Measurements from ENCODE around the gene ANO6.
"Not testable (repeated sequence)": the region's sequence is repeated elsewhere in the genome, so short reads cannot be mapped to it uniquely, and the experiment has no call there.

ANO6 gene

DNA sequence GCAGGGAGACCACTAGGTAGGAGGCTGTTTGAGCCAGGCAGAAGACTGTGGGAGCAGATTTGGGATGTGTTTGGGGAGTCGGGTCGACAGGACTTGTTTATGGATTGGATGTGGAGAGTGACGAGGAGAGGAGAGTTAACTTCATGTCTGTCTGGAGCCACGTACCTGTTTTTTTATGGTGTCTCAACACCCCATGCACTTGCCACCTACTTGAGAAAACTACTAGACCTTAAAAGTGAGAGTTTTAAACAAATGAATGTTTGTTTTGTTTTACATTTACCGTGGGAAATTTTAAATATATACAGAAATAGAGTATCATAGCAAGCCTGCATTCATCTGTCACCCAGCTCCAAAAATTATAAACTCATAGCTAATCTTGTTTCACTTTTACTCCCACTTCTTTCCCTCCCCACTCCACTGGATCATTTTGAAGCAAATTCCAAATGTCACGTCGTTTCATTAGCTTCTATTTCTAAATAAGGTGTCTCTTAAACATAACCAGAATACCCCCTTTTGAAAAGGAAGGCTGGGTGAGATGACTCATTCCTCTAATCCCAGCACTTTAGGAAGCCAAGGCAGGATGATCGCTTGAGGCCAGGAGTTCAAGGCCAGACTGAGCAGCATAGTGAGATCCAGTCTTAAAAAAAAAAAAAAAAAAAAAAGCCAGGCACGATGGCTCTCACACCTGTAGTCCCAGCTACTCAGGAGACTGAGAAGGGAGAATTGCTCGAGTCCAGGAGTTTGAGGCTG is 136.2 kb downstream of the ANO6 start:
- no peak for DNase-seq

DNA sequence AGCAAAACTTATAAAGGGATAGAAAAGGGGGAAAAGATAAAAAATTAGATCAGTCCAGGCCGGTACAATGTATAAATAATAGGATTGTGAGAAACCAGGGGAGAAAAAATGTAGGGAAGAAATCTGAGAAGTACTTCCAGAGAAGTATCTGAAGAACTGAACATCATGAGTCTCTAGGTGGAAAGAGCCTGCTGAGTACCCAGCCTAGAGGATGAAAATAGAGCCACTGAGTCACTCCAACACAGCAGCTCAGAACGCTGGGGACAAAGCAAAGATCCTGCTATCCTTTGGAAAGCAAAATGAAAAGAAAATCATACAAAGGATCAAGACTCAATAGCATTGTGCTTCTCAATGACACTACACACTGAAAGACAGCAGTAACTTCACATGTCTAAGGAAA is 138.0 kb downstream of the ANO6 start:
- DNase-seq: no peak

DNA sequence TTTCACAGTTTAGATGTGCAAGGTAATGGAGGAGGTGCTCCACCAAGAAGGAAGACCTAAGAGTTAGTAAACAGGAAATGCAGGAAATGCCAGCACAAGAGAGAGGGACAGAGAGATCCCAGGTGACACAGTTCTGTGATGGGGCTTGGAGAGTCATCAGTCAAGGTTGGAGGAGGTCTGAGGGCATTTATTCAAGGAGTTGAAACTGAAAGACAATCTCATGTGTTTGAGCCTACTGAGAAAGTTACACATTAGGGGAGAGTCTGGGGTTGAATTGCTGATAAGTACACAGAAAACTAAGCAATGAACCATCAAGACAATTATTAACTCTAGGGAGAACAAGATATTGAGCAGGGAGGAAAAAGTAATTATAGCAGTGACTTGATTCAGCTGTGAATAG is 138.5 kb downstream of the ANO6 start:
- DNase-seq: no peak

DNA sequence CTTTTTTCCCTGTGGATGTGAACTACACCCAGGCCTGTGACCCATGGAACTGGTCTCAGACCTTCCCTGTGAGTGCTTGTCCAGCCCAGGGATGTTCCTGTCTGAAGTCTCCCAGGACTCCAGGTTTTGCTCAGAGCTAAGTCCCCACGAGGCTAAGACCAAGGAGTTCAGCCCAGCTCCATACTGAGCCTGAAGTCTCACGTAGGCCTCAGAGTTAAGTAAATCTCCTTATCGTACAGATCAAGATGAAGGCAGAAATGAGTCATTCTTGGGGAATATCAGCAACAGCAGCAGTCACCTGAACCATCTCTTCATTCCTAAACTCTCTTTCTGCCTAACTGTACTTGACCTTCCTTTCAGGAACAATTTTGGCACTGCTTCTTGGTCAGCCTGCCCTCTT is 139.8 kb downstream of the ANO6 start:
- DNase-seq: no peak

DNA sequence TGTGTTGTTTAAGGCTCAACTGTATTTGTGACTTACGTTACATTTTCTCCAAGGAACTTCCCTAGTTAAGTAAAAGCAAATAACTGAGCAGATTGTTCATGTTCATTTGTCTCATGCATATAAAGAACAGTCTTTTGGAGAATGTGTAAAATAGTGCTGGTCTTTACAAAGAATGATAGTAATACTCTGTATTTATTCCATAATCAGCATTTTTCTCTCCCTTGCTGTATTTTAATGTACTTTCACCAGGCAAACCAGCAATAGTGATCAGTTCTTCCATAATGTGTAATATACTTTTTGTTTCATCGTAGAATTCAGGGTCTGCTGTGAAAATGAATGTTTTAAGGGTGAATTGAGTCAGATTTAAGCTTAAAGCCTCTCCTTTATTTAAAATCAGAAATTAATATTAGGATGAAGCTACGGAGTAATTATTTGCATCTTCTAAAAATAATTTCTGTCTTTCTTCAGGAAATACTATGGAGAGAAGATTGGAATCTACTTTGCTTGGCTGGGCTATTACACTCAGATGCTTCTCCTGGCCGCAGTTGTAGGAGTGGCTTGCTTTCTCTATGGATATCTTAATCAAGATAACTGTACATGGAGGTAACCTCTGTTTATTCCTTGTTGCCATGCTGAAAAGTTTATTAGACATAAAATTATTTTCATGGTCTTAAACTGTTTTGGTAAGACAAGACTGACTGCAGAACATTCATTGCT is 141.1 kb downstream of the ANO6 start:
- DNase-seq: no peak

DNA sequence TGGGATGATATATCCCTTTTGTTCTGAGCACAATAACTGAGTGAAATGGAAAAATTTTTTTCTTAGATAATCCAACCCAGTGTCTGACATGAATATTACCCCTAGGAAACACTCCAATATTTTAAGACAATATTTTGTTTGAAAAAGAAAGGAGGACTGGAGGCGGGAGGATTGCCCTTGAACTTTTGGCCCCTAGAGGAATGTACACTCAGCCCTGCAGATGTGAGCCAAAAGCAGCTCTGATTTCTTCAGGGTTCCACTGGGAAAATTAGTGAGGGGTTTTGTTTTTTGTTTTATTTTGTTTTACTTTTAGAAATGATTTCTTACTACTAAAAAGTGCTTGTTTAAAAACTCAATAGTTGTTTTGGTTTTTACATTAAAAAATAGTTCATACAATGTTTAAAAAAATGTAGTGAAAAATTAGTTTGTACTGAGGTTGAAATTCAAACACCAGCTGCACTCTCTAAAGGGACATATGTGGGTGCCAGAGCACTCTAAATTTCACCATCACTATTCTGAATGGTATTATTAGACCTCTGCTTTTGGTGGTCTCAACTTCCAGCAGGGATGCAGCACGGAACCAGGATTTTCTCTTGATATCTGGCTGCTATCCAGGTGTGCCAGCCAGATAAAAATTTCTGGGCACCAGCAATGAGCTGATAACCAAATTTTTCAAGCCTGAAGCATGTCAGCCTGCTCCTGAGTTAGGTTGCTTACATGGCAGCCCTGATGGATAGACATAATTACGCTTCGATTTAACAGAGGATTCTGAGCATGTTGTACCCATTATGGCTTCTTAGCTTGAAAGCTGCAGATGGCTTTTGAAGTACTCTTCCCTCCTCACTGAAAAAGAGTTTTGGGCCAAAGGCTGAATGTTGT is 141.9 kb downstream of the ANO6 start:
- DNase-seq: no peak

DNA sequence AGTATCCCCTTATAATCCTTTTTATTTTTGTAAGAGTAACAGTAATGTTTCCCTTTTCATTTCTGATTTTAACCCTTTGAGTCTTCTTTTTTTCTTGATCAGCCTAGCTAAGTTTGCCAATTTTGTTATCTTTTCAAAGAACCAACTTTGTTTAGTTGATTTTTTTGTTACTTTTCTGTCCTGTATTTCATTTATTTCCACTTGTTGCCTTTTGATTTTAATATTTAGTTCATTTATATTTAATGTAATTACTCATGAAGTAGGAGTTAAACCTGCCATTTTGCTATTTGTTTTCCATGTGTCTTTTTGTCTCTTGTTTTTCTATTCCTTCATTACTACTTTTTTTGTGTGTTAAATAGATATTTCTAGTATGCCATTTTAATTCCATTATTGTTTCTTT is 146.4 kb downstream of the ANO6 start:
- DNase-seq: no peak

DNA sequence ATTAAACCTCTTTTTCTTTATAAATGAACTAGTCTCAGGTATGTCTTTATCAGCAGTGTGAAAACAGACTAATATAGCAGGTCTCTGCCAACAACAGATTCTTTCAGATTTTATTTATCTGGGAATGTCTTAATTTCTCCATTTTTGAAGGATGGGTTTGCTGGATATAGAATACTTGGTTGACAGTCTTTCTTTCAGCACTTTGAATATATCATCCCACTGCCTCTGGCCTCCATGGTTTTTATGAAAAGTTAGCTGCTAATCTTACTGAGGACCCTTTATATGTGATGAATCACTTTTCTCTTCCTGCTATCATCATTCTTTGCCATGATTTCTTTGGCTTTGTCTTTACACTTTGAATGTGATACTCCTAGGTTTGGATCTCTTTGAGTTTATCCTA is 148.0 kb downstream of the ANO6 start:
- DNase-seq: no peak

DNA sequence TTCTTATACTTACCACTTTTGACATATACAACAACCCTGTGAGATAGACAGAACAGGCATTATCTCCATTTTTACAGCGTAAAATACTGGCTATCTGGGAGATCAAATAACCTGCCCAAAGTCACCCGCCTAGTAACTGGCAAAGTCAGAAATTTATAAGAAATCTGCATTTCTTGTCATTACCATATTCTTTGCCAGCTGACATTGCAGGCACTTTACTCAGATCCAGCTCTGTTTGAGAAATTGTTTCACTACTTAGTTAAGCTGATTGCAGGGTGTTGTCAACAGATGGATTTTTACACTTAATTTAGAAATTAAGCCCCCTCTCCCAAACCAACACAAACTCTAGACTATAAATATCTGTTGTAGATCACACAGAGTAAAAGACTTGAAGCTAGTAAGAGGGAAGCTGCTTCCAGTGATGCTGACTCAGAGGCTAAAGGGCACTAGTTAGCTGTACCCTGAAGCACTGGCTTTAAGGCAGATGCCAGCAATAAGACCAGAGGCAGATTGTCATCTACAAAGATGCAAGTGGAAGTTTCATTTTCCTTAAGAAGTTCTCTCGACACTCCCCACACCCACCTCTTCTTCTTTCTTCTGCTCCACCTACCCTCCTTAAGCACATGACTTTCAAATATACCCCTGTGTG is 153.1 kb downstream of the ANO6 start:
- DNase-seq: no peak

DNA sequence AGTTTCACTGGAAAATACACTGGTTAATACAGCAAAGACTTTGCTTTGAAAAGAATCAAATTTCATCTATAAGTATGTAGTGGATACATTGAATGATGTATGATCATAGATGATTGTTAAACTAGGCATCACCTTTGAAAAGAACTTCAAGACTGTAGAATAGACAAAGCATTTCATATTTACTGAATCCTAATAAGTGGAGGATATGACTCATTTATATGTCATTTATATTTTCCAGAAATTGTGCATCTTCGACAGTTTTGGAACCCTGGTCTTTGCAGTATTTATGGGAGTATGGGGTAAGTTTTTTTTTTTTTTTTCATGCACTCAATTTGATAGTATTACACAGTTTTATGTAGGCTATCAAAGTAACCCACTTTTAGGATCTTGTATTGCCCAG is 161.9 kb downstream of the ANO6 start:
- DNase-seq: no peak

DNA sequence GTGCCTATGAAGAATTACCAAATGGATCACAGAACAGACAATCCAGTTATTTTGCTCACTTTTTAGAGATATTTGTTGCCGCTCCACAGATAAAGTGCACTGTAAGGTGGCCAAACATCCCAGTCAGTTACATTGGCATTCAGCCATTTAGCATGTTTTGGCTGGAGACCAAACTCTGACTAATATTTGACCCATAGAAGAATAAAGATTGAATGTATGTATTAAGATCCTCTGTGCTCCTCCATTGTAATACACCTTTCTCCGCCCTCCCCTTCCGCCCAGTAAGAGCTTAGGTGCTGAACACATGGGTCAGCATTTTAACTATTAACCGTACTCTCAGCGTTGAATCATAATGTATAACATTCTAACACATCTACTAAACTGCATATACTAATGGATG is 163.4 kb downstream of the ANO6 start:
- no peak for DNase-seq

DNA sequence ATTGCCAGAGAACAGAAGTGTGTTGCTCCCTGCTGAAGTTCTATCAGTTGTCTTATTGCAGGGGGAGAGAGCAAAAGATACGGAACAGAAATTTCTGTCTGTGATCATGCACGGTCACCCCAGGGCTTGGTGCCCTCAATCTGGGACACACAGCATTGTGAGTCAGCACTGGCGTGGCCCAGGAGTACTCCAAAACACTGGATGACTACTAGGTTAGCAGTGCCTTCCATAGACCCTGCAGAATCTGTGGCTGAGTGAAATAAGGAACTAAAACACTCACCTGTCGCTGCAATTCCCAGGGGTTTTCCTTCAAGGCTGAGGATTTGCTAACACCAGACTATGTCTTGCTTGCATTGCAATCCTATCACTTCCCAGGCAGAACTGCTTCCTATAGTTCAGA is 165.5 kb downstream of the ANO6 start:
- no peak for DNase-seq

DNA sequence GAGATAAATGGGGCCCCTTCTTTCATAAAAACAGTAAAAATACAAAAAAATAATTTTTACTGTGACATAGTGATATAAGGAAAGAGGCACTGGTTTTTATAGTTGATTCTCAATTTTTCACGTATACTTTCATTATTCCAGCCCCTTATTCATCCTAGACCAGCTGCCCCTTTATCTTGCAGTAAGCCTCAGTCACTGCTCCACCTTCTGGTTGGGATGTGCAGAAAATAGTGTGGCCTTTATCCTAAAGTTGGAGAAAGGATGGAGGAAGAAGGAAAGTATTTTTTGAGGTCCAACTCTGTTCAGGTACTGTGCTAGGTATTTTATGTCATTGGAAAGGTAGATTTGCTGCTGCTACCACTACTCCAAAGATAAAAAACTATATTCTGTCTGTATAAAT is 172.7 kb downstream of the ANO6 start:
- no peak for DNase-seq

DNA sequence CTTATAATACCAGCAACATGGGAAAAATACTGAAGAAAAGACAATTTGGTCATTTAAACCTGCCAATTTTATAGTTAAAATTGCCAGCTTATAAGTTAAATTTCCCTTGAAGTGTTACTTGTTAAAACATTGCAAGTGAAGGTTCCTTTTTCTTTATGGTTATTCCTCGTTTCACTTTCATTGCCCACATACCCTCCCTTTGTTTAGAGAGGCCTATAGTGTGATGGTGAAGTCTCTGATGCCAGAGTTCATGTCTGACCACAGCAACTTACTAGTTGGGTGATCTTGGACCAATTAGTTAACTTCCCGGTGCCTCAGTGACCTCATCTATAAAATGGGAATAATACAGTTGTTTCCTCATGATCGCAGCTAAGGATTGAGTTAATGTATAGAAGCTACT is 173.5 kb downstream of the ANO6 start:
- DNase-seq: no peak

DNA sequence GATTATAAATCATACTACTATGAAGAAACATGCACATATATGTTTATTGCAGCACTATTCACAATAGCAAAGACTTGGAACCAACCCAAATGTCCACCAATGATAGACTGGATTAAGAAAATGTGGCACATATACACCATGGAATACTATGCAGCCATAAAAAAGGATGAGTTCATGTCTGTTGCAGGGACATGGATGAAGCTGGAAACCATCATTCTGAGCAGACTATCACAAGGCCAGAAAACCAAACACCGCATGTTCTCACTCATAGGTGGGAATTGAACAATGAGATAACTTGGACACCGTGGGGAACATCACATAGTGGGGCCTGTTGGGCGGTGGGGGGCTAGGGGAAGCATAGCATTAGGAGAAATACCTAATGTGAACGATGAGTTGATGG is 181.6 kb downstream of the ANO6 start:
- not testable (repeated sequence) for DNase-seq

DNA sequence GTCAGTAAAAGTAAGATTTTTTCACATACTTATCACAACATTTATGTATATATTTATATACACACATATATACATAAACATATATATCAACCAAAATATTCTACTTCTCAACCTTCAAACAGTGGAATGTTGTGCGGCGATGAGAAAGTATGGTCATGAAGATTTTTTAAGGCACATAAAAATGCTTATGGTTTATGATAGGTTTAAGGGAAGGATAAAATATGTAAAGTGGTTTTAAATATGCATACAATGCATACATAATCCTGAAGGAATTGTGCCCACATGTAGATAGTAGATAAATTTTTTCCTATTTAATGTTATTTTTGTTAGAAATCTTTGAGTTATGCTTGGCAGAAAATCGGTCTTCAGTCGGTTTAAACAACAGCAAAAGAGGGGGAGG is 182.7 kb downstream of the ANO6 start:
- DNase-seq: no peak

DNA sequence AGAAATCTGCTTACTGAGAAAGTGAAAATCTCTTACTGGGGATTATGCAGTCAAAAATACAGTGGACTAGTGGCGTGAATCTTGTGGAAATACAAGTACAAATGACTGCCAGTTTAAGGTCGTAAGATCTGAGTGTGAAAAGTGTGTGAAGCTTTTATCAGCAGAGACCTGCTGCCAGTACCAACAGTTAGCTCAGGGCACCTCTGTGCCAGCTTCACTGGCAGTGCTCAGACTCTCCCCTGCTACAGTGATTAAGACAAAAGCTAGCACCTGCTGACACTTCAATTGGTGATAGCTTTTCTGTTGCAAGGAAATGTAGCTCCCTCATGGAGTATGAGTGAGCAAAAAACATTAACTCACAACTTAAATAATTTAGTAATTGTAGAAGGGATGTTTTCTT is 185.1 kb downstream of the ANO6 start:
- no peak for DNase-seq

DNA sequence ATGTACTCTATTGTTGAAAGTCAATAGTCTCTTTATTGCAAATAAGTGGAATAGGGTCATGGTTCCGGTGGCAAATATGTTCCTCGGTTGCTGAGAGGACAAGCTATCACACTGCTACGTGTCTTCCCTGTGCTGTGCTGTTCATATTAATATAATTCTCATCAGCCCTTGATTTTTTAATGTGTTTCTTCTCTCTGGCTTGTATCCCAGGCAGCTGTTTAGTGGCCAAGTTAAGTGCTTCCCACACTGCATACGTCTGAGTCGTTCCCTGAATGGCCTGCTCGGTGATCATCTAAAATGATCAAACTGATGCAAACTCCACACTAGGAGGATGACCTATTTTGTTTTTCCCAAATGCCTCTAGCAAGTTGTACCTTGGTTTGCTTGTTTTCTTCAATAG is 186.4 kb downstream of the ANO6 start:
- DNase-seq: no peak

DNA sequence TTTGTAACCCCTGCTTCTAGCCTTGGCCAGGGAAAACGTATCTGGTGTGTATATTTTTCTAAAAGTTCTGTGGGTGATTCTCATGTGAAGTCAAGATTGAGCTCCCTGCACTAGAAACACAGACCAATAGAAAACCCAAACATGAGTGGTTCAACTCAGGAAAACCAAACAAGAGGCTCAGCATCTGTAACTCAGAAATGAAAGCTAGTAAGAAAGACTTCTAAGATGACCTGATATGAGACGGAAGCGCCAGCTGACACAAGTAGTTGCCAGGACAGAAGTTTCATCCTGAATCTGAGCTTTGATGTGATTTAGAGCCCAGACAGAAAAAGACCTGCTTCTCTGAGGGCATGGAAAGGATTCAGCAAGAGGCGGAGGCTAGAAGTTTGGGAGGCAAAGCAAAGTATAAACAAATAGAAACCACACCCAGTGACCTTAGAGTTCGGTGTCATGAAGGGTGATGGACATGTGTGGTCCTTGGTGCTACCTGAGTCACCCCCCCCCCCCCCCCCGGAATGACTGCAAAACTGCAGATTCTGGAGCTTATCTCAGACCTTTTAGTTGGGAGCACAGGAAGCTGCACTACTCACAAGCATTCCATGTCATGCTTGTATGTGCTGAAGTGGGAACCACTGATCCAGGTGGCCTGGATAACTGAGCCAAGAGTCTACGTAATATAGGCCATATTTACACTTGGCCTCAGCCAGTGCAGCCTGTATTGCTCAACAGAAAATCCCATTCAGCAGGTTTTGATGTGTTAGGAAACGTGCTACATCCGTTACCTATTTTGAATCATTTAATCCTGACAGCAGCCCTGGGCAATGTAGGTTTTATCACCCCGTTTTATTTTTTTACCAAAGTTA is 191.3 kb downstream of the ANO6 start:
- DNase-seq: no peak

DNA sequence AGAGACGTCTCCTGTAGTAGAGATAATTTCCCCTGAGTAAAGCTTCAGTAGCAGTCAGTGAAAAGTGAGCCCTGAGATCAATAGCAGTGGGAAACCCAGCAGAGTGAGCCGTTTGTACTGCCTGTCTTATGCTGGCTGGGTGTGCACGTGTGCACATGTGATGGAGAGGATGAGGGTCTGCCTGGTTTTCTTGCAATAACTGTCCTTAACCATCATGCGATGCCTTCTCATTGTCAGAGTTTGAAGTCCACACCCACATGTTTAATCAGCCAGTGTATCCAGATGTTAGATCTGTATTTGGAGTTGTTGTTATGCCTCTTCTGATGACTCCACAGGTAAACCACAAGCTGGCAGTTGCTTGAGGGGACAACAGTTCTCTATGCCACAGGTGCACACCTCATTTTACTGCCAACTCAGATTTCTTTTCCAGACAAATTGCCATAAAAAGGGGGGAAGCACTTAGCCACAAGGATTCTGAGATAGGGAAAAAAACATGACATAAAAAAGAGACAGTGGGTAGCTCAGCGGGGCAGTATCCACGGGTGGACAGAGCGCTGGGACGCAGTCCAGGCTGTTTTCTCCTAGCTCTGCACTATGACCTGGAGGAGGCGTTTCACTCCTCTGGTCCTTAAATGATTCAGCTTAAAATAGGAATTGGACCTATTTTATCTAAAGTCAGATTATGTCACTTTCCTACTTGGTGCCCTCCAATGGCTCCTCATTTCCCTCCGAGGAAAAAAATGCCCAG is 192.3 kb downstream of the ANO6 start:
- no peak for DNase-seq

DNA sequence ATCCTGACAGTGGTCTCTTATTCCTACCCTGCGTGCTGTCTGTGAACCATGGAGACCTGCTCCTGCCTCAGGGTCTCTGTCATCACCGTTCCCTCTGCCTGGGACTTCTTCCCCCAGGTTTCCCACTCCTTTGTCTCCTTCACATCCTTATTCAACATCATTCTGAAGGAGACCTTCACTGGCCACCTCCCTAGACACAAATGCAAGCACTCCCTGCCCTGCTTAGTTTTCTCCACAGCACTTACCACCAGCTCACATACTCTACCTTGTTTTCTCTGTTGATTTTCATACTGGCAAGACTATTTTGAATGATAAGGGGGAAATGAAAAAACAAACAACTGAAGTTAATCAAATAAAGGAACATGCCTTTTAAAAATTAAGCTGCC is 192.8 kb downstream of the ANO6 start:
- DNase-seq: no peak

DNA sequence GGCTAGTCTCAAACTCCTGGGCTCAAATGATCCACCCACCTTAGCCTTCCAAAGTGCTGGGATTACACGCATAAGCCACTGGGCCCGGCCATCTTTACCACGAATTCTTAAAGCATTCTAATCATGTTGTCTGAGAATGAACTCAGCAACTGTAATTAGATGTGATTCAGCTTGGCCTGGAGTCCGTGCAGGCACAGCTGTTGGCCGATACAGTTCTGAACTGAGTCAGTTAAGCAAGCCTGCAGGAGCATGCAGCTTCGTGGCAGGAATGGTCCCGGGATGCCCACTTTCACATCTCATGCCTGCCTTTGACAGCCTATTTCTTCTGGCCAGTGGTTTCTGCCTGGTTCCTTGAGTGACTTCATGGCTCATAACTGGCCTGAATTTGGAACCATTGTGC is 194.1 kb downstream of the ANO6 start:
- no peak for DNase-seq

Data from retina (tissue), 1 donor.